ENCODE measurements around the gene SPATA46.
"Not testable (repeated sequence)": the region's sequence is repeated elsewhere in the genome, so short reads cannot be mapped to it uniquely, and the experiment has no call there.

Gene SPATA46, protein sequence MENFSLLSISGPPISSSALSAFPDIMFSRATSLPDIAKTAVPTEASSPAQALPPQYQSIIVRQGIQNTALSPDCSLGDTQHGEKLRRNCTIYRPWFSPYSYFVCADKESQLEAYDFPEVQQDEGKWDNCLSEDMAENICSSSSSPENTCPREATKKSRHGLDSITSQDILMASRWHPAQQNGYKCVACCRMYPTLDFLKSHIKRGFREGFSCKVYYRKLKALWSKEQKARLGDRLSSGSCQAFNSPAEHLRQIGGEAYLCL

DNA sequence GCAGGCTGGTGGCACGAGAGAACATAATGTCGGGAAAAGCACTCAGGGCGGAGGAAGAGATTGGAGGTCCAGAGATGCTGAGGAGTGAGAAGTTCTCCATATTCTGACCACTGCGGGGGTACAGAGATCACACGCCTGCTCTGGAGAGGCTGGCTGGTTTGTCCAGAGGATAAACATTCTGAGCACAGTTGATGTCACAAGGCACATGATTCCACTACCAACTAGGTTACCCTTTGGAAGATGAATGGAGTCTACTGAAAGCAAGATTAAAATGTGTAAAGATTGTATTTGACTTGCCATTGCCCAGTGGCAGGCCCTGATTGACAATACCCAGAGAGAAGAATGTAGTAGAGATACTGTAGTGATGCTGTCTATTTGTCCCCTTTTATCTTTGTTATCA, at the start of gene SPATA46:
Gene SPATA46 (minus strand): TSS at position 164 of the 400 bp plus-strand sequence. CDS start 64 bp downstream, at position 100.
- DNase-seq, result no peak

DNA sequence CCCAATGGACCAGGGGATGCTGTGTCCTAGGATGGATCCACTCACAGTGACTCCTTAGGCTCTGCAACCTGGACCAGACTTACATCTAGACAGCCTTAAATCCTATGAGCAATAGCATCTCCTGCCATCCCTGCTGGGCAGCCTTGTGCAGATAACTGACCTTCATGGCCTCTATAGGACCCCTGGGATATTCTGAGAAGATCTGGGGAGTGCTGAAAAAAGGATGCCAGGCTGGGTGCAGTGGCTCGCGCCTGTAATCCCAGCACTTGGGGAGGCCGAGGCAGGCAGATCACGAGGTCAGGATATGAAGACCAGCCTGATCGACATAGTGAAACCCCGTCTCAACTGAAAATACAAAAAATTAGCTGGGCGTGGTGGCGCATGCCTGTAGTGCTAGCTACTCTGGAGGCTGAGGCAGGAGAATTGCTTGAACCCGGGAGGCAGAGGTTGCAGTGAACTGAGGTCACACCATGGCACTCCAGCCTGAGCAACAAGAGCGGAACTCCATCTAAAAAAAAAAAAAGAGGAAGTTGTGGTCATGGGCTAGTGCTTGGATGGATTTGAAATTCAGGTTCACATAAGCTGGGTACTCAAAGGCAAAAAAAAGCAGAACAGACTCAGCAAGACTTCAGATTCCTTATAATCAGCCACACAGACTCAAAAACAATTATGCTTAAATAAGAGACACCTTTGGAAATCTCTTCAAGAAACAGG, 46.2 kb upstream of the SPATA46 start:
- no peak for DNase-seq

DNA sequence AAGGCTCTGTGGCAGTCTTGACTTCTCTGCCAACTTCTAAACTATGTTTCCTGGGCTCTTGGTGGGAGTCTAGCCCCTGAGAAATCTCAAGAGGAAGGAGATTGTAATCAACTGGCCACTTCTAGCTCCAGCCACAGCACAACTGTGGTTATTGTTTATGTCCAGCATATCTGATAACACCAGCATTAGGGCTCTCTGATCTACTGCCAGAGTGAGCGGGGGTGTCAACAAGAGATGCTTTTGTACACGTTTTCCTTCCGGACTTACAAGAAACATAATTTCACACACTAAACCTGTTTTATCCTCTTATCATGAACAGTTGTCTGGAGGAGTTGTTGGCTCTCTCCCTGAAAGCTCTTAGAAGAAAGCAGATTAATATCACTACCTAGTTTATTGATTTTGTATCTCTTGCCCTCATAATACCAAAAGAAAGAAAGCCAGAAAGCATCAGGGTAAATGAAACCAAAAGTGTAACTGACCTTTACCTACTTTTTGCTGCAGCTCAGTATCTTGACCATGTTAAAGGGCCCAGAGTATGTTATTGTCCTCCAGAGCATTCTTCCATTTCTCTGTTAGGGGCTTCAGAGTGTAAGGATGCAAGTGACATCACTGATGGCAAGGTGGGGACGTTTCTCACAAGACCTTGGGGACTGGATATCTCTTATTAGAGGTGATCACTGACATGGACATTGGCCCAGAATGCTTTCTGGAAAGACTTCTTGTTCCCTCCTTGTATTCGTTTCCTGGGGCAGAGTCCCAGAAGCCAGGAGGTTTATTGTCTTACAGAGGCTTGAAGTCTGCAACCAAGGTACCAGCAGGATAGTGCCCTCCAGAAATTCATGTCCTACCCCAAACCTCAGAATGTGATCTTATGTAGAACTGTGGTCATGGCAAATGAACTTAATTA, 44.9 kb upstream of the SPATA46 start:
- DNase-seq, result no peak

DNA sequence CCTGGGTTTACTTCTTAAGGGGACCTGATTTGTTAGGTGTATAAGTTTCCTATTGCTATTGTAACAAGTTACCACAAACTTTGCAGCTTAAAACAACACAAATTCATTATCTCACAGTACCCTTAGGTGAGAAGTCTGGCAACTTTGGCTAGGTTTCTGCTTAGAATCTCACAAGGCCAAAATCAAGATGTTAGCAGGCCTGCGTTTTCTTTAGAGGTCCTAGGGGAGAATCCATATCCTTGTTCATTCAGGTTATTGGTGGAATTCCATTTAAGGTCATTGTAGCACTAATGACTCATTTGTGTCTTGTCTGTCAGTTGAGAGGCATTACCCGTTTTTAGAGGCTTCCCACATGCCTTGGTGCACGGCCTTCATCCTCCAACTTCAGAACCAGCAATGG, 43.5 kb upstream of the SPATA46 start:
- DNase-seq, result no peak

DNA sequence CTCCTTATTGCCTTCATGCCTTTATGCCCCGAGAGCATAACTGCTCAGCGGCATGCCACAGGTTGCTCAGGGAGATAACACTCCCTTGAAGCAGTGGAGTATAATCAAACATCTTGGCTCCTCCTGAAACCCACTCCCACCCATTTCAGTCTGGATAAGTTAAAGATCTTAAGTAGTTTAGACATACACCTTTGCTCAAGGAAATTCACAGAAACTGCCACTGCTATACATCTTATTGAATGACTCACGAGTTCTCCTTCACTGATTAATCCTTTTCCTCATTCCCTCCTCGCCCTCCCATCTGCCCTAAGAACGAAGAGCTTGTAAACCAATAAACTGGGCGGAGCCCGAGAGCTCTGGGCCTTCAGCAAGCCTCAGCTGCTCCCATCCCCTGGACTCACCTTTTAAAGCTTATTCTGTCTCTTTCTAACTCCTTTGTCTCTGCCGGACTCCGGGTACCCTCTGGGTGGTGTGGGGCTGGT, 42.8 kb upstream of the SPATA46 start:
- not testable (repeated sequence) for DNase-seq

DNA sequence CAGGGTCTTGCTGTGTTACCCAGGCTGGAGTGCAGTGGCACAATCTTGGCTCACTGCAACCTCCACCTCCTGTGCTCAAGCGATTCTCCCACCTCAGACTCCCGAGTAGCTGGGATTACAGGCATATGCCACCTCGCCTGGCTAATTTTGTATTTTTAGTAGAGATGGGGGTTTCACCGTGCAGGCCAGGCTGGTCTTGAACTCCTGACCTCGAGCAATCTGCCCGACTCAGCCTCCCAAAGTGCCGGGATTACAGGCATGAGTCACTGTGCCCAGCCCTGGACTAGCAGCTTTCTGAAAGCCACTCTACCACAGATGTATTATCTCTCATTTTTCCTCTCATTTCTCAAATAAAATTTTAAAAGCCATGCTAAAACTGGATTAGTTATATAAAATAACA, 41.9 kb upstream of the SPATA46 start:
- DNase-seq, result not testable (repeated sequence)

DNA sequence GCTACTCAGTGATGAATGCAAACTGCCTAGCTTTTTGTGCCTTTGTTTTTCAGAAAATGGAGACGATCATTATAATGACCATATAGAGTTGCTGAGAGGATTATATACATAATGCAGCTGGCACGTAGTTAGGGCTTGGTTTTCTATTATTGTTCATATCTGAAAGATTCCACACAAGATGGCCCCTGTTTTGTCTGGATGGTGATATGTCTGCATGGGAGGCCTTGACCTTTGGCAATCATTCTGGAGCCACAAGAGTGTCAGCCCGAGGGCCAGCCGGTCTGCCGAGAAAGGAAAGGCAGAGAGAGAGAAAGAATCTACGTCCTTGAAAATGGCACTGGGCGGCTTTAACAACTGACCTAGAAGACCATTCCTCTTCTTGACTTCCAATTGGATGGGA, 41.0 kb upstream of the SPATA46 start:
- no peak for DNase-seq

DNA sequence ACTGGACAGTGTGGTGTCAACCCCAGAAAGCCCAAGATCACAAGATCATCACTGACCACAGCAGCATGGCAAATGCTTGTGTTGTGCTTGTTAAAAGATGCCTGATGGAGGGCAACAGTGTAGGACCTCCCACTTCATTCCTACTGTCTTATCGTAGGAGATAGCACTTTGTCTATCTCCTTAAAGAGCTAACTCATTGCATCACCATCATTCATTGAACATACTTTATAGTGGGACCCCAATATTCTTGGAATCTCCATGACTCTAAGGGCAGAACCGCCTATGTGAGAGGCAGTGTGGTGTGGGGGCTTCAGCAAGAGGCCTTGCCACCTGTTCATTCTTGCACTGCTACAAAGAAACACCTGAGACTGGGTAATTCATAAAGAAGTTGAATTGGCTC, 40.3 kb upstream of the SPATA46 start:
- DNase-seq, result no peak

DNA sequence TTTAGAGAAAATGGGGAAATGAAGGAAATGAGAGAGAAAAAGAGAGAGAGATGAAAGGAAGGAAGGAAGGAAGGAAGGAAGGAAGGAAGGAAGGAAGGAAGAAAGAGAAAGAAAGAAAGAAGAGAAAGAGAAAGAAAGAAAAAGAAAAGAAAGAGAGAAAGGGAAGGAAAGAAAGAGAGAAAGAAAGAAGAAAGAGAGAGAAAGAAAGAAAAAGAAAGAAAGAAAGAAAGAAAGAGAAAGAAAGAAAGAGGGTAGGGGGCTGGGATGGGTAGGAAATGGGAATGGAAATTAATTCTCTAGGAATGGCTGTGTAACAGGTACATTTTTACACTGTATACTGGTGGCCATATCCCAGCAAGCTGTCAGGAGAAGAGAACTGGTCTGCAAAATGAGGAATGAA, 39.6 kb upstream of the SPATA46 start:
- DNase-seq, result no peak

DNA sequence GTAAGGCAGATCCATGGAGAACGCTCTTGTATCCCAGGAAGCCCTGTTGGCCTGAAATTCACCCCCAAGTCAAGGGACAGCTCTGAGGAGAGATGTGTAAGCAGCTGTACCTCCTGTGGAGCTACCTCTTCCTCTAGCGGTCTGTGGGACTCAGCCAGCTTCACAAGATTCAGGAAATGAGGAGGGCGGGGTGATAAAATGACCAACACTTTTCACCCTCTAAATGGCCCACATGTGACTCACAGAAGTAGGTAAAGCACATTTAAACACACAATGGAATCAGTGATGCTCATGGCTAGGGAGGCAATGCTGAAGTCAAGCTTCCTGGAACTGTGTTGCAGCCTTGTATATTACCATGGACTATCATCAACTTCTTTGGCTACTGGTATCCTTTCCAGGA, 35.3 kb upstream of the SPATA46 start, which contains the start of gene SH2D1B:
Gene SH2D1B (minus strand): TSS at position 135 of the 400 bp plus-strand sequence. CDS start 120 bp downstream, at position 15.
- no peak for DNase-seq

DNA sequence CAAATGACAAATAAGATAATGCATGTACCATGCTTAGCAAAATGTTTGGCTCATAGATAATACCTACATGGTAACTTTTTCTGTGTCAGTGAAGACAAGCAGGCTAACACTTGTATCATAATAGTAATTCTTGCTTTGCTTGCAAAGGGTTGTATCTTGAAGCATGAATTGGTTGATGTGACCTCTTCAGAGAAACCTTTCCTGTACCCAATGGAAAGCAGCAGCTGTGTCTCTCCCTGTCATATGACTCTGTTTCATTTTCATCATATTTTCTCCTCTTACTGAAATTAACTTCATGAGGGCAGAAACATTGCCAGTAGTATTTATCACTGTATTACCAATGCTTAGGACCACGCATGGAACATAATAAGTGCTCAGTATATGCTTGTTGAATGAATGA, 30.9 kb upstream of the SPATA46 start:
- no peak for DNase-seq

DNA sequence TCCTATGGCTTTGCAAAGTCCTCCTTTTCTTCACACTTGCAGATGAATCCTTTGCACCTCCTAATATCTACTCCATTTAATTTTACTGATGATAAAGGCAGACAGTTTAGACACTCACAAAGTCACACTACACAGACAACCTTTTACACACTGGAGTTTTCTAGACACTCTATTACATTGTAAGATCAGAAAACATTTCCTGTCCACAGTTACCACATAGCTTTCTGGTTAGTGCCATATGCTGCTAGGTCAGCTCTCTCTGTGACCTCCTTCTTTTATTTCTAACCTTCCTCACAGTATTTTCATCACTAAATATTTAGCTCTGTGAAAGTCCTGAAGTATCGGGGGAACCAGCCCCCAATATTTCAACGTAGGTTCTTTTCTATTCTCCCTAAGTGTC, 30.2 kb upstream of the SPATA46 start:
- DNase-seq, result no peak

DNA sequence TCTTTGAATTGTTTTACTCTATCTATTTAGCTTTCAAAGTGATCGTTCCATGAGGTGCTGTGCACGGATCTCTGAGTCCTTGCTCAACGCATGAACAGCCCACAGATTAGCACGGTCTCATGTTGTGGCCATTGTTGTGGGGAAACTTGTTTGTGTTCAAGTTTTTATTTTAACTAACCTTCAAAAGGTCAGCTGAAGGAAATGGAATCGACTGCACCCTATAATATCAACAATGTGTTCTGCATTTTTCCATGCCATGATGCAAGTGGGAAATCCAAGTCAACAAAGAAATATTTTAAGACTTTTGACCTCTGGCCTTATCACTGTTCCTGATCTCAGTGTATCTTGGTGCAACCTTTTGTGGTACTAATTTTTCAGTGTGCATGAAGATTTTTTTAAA, 29.1 kb upstream of the SPATA46 start:
- no peak for DNase-seq

DNA sequence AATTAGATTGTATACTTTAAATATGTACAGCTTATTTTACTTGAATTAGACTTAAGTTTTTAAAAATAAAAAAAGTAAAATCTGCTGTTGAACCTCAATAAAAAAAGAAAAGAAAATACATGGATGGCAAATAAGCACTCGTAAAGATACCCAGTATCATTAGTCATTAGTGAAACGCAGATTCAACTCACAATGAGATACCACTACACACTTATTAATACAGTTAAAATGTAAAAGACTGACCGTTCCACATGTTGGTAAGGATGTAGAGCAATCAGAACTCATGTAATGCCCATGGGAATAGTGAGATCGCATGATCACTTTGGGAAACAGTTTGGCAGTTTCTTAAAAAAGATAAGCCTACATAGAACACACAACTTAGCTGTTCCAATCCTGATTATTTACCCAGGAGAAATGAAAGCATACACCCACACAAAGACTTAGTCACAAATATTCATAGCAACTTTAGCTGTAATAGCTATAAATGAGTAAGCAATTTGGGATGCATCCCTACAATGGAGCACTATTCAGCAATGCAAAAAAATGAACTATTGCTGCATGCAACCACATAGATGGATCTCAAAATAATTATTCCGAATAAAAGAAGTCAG, 28.0 kb upstream of the SPATA46 start:
- no peak for DNase-seq

DNA sequence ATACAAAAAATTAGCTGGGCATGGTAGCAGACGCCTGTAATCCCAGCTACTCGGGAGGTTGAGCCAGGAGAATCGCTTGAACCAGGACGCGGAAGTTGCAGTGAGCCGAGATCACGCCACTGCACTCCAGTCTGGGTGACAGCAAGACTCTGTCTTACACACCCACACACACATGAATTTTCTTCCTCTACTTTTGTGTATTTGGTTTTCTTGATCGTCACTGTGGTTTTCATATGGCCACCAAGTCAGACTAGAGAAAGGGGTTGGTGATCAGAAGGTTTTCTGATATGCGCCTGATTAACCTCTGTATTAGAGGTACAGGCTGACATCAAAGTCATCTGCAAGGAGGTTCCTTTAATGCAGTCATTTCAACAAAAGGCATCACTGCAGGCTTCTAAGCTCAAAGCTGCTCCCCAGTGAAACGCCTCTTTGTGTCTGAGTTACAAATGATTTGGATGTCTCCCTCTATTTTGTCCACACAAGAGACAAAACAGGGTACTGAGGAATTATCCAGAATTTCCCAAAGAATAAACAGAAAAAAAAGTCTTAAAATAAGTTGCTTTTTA, 24.2 kb upstream of the SPATA46 start:
- DNase-seq, result no peak

DNA sequence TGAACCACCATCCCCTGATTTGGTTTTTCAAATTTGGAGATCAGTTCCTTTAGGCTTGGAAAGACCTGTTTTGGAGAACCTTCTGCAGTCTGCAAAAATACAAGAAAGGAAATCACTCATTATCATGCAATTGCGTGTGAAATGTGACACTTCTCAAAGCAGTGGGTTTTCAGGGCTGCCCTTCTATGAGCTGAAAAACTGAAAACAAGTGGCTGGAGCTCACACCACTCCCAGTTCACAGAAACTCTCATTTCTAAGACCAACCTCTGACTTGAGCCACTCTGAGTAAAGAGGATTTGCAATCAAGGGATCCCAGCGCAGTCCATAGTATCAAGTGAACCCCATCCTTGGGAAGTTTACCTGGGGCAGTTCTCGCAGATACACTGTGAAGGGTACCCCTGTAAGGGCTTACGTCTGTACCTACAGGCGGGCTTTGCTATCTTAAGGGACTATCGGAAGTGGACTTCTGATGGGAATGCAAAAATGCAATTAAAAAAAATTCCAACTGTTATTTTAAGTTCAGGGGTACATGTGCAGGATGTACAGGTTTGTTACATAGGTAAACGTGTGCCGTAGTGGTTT, 22.4 kb upstream of the SPATA46 start:
- no peak for DNase-seq

DNA sequence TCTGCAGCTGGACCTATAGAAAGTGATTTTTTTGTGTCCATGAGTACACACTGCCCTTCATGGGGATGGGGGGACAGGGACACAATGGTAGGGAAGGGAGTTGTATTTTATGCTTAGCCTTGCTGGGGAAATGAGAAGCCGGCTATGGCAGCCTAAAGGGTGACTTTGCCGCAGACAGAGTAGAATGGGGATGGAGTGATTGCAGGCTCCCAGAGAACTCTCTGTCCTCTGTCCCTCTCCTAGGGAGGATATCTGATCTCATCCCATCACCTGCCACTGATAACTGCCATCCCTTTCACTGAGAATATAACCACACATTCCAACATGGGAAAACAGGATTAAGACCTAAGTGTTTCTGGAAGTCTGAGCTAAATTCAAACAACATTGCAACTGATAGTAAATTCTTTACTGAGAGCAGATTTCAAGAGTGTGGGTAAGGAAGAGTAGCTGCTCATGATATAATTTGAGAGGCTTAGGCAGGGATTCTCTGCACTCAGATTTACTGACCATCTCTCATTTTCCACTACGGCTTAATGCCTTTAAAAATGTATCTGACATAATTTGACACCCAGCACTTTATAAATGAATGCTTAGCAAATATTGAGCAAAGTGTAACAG, 21.4 kb upstream of the SPATA46 start:
- no peak for DNase-seq

DNA sequence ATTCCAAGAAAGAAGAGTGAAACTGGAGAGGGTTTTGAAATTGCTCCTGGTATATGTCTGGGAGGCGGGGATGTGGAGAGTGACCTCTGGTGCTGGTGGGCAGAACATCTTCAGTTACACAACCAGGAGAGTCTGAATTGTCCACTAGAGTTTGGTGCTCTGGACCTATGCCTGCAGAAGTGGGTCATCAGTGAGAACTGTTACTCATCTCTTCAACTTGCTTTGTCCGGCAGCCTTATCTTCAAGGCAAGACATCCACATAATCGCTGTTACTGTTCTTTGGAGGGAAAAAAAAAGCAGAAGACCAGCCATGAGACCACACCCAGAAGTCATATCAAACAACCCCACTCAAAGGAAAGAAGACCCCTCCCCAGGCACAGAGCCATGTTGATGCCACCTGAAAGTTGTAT, 20.4 kb upstream of the SPATA46 start:
- no peak for DNase-seq

DNA sequence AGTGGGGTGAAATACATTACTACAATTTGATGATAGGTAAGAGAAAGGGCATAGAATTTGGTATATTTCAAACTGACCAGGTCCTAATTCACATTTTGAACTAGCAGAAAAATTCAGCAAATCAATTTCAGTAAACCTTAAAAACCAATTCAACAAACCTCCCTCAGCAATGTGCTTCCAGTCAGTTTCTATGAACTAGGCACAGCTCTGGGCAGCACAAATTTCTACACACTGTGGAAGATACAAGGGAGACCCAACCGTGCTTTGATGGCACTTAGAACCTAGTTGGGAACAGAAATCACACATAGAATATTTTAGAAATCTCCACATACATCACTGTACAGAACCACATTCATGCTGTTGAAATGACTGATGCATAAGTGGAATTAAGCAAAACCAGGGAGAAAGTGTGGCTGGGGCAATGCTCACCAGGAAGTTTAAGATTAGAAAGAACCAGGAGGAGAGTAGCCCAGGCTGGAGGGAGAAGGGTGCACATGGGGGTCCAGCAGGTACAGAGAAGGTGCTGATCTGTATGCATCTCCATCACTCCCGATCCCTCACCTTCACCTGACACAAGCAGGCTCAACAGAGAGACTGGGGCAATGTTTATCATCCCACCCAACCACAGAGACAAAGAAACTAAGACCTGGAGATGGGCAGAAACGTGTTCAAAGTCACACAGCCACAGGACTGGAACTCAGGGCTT, 19.7 kb upstream of the SPATA46 start:
- no peak for DNase-seq

DNA sequence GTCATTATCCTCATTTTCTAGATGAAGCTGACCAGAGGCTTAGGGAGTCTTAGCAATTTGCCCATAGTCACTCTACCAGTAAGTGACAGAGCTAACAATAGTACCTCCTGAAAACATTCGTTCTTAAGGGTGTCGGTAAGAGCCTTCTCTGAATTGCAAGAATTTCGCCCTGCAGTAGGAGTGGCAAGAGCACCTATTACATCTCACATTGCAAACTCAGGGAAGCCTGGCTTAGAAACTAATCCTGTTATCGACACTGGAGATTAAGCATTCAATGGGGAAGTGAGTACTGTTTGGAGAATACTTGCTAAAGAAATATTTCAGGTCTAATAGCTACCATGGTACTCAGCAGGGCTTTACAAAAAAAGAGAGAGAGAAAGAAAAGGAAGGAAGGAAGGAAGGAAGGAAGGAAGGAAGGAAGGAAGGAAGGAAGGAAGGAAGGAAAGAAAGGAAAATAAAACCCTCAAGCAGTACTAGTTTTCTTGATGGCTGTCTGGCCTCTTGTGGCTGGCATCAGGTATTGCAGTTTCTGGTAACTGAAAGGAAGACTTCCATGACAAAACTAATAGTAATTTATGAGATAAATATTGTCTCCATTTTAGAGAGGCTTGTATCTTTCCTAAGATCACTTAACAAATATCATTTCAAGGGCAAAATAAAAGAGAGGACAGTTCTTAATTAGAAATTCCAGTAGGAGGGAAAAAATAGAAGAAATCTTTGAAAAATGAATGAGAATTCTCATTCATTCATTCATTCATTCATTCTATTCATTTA, 15.3 kb upstream of the SPATA46 start:
- peak; percentile 26 to 28 for DNase-seq
